HepG2 (cell line): ENCODE results near the gene NPTXR.

ENCODE experiments used
- ATM ChIP-seq: fragments of 450-650 bp; IDR thresholded peaks from 2 replicates; pipeline ENCODE4 v1.7.1; 2017; ENCODE audit warnings: mild to moderate bottlenecking, borderline replicate concordance
- MAX ChIP-seq: IDR thresholded peaks from 2 replicates; pipeline ENCODE4 v1.6.1; 2012; ENCODE audit warnings: inconsistent platforms
- NCOR1 ChIP-seq: fragments of 200-600 bp; sonication (generic); IDR thresholded peaks from 2 replicates; pipeline ENCODE4 v1.7.0; 2017; ENCODE audit warnings: antibody characterized with exemption, low read length, borderline replicate concordance
- NR2C2 ChIP-seq: sonication (generic); formaldehyde crosslinking; IDR thresholded peaks from 2 replicates; pipeline ENCODE4 v1.4.0; 2020; ENCODE audit warnings: missing genetic modification reagents, mild to moderate bottlenecking, moderate library complexity, borderline replicate concordance
- POLR2A ChIP-seq, 2 experiments: IDR thresholded peaks; 2 replicates each; pipeline ENCODE4 v1.6.1; 2011; ENCODE audit warnings: low read depth in 2 of 2, low read length in 2 of 2, mild to moderate bottlenecking in 1 of 2, moderate library complexity in 1 of 2; ENCODE audit not compliant: insufficient read depth in 1 of 2
- SIN3B ChIP-seq: fragments of 150-350 bp; IDR thresholded peaks from 2 replicates; pipeline ENCODE4 v1.6.1; 2014; ENCODE audit warnings: low read length
- TBP ChIP-seq: sonication (generic); formaldehyde crosslinking; IDR thresholded peaks from 2 replicates; pipeline ENCODE4 v1.5.0; 2020; ENCODE audit warnings: missing genetic modification reagents
- YY1 ChIP-seq: IDR thresholded peaks from 2 replicates; pipeline ENCODE4 v1.6.1; 2011; ENCODE audit warnings: low read length, low read depth, moderate library complexity, mild to moderate bottlenecking; ENCODE audit not compliant: insufficient read depth, insufficient replicate concordance
- ZNF451 ChIP-seq: sonication (generic); formaldehyde crosslinking; IDR thresholded peaks from 2 replicates; pipeline ENCODE4 v1.5.0; 2020; ENCODE audit warnings: mild to moderate bottlenecking, missing genetic modification reagents
- ZNF770 ChIP-seq: sonication (generic); formaldehyde crosslinking; IDR thresholded peaks from 2 replicates; pipeline ENCODE4 v1.5.0; 2020; ENCODE audit warnings: mild to moderate bottlenecking, missing genetic modification reagents
- ZZZ3 ChIP-seq: sonication (generic); formaldehyde crosslinking; IDR thresholded peaks from 2 replicates; pipeline ENCODE4 v1.4.0; 2020; ENCODE audit warnings: missing genetic modification reagents, mild to moderate bottlenecking, borderline replicate concordance
- TF ChIP-seq, protein P1 (sequence below), 2 experiments: sonication (generic) in 1 of 2; formaldehyde crosslinking in 1 of 2; IDR thresholded peaks; 2 replicates each; pipeline versions ENCODE4 v1.5.1 to v1.6.1; 2011 to 2020; ENCODE audit warnings: borderline replicate concordance in 1 of 2, low read depth in 1 of 2, low read length in 1 of 2, mild to moderate bottlenecking in 1 of 2, missing genetic modification reagents in 1 of 2, moderate library complexity in 1 of 2
- TF ChIP-seq, protein P2 (sequence below): IDR thresholded peaks from 2 replicates; pipeline ENCODE4 v1.6.1; 2016
- TF ChIP-seq, protein P3 (sequence below): sonication (generic); formaldehyde crosslinking; IDR thresholded peaks from 2 replicates; pipeline ENCODE4 v1.4.0; 2020; ENCODE audit warnings: missing genetic modification reagents, mild to moderate bottlenecking, borderline replicate concordance

DNA sequence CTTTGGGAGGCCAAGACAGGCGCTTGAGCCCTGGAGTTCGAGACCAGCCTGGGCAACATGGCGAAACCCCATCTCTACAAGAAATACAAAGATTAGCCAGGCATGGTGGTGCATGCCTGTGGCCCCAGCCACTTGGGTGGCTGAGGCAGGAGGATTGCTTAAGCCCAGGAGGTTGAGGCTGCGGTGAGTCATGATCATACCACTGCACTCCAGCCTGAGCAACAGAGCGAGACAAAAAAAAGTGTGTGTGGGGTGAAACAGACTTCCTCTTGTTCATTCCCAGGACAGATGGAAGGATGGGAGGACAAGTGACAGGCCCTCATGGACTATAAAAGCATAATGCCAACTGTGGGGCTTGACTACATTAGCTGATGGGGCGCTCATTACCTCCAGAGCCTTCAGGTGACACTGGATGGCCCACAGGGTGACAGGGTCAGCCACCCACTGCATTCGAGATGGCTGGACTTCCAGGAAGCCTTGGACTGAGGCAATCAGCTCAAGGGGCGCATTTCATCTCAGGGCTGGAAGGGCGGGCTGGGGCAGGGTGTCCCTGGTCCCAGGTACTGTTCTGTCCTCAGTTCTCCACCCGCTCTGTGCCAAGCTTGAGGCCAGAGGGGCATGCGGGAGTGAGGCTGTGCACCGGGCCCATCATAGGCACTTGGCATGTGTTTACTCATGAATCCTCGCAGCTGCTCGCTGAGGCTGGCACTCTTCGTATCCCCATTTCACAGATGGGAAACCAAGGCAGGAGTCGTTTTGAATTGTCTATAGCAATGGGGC lies 12.5 kb downstream of the NPTXR start:
- TF ChIP-seq TBP (no peak), YY1 (no peak), SIN3B (no peak), ZZZ3 (CRISPR knock-in tag) (no peak), NR2C2 (CRISPR knock-in tag) (no peak), ZNF451 (CRISPR knock-in tag) (no peak), ZNF770 (CRISPR knock-in tag) (no peak), POLR2A (IDR thresholded peaks at IDR 0.05; ENCODE audit: insufficient read depth in 1 of 2, low read depth in 2 of 2, low read length in 2 of 2) (no peak), NCOR1 (no peak), ATM (no peak), MAX (no peak)
- TF ChIP-seq, protein P1, sequence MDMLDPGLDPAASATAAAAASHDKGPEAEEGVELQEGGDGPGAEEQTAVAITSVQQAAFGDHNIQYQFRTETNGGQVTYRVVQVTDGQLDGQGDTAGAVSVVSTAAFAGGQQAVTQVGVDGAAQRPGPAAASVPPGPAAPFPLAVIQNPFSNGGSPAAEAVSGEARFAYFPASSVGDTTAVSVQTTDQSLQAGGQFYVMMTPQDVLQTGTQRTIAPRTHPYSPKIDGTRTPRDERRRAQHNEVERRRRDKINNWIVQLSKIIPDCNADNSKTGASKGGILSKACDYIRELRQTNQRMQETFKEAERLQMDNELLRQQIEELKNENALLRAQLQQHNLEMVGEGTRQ (IDR thresholded peaks at IDR 0.05; ENCODE audit: low read depth, low read length), result no peak
- TF ChIP-seq, protein P1 (CRISPR knock-in tag; IDR thresholded peaks at IDR 0.05; ENCODE audit: borderline replicate concordance), result no peak
- TF ChIP-seq, protein P2, sequence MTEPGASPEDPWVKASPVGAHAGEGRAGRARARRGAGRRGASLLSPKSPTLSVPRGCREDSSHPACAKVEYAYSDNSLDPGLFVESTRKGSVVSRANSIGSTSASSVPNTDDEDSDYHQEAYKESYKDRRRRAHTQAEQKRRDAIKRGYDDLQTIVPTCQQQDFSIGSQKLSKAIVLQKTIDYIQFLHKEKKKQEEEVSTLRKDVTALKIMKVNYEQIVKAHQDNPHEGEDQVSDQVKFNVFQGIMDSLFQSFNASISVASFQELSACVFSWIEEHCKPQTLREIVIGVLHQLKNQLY (CRISPR knock-in tag), result no peak
- TF ChIP-seq, protein P3, sequence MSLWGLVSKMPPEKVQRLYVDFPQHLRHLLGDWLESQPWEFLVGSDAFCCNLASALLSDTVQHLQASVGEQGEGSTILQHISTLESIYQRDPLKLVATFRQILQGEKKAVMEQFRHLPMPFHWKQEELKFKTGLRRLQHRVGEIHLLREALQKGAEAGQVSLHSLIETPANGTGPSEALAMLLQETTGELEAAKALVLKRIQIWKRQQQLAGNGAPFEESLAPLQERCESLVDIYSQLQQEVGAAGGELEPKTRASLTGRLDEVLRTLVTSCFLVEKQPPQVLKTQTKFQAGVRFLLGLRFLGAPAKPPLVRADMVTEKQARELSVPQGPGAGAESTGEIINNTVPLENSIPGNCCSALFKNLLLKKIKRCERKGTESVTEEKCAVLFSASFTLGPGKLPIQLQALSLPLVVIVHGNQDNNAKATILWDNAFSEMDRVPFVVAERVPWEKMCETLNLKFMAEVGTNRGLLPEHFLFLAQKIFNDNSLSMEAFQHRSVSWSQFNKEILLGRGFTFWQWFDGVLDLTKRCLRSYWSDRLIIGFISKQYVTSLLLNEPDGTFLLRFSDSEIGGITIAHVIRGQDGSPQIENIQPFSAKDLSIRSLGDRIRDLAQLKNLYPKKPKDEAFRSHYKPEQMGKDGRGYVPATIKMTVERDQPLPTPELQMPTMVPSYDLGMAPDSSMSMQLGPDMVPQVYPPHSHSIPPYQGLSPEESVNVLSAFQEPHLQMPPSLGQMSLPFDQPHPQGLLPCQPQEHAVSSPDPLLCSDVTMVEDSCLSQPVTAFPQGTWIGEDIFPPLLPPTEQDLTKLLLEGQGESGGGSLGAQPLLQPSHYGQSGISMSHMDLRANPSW, result no peak
